OCI-LY1 (cell line): ENCODE data around the gene MICU1.
"Not testable (repeated sequence)": the region's sequence is repeated elsewhere in the genome, so short reads cannot be mapped to it uniquely, and the experiment has no call there.

Experiments
- EZH2 ChIP-seq: fragments of 200-600 bp; sonication (generic), shearing (Covaris generic); IDR thresholded peaks from 2 replicates; pipeline ENCODE4 v1.8.0; 2017; ENCODE audit warnings: borderline replicate concordance, mixed run types, mild to moderate bottlenecking, antibody characterized with exemption, low read length, moderate library complexity, mixed read lengths
- TF ChIP-seq, protein P1 (sequence below): fragments of 200-600 bp; sonication (generic), shearing (Covaris generic); IDR thresholded peaks from 2 replicates; pipeline ENCODE4 v1.5.1; 2017; ENCODE audit warnings: mild to moderate bottlenecking, antibody characterized with exemption, low read length, moderate library complexity, mixed read lengths

DNA sequence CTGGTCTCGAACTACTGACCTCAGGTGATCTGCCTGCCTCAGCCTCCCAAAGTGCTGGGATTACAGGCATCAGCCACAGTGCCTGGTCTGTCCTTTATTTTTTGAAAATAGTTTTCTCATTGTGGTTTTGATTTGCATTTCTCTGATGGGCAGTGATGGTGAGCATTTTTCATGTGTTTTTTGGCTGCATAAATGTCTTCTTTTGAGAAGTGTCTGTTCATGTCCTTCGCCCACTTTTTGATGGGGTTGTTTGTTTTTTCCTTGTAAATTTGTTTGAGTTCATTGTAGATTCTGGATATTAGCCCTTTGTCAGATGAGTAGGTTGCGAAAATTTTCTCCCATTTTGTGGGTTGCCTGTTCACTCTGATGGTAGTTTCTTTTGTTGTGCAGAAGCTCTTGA, 182.9 kb downstream of the MICU1 start:
- TF ChIP-seq, protein P1, sequence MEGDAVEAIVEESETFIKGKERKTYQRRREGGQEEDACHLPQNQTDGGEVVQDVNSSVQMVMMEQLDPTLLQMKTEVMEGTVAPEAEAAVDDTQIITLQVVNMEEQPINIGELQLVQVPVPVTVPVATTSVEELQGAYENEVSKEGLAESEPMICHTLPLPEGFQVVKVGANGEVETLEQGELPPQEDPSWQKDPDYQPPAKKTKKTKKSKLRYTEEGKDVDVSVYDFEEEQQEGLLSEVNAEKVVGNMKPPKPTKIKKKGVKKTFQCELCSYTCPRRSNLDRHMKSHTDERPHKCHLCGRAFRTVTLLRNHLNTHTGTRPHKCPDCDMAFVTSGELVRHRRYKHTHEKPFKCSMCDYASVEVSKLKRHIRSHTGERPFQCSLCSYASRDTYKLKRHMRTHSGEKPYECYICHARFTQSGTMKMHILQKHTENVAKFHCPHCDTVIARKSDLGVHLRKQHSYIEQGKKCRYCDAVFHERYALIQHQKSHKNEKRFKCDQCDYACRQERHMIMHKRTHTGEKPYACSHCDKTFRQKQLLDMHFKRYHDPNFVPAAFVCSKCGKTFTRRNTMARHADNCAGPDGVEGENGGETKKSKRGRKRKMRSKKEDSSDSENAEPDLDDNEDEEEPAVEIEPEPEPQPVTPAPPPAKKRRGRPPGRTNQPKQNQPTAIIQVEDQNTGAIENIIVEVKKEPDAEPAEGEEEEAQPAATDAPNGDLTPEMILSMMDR, result not testable (repeated sequence)
- TF ChIP-seq EZH2, result not testable (repeated sequence)
